ENCODE data around the gene ODF2L.

The ODF2L gene

GRCh38 chr1:86318436-86318835 lies 77.7 kb downstream of the ODF2L start:
- DNase-seq, result no peak

- DNase-seq, result no peak
These were observed 78.2 kb downstream of the ODF2L start for GRCh38 chr1:86317926-86318325.

- DNase-seq, result no peak
These were observed 90.4 kb downstream of the ODF2L start for GRCh38 chr1:86305731-86306130.

- DNase-seq, result no peak
These were observed 93.0 kb downstream of the ODF2L start for GRCh38 chr1:86303041-86303690.

Measured in nucleus accumbens (tissue), 56 donors.